HL-60 (cell line): ENCODE data around the gene P4HA1.
"Not testable (repeated sequence)": the region's sequence is repeated elsewhere in the genome, so short reads cannot be mapped to it uniquely, and the experiment has no call there.

Experiments used
- DNase-seq, 2 experiments: peaks; one replicate each; pipeline ENCODE4 v3.0.0-alpha.2; 2010 to 2020; ENCODE audit warnings: low read depth in 1 of 2, low spot score in 1 of 2
- H3K27ac ChIP-seq: fragments of 250-450 bp; sonication (Bioruptor Pico); replicated peaks from 2 replicates; pipeline ENCODE4 v1.5.1; 2020; ENCODE audit warnings: mild to moderate bottlenecking, moderate library complexity
- H3K27me3 ChIP-seq: fragments of 250-450 bp; sonication (Bioruptor Pico); 2 replicates; pipeline ENCODE4 v1.5.1; 2021; ENCODE audit warnings: mild to moderate bottlenecking, moderate library complexity; ENCODE audit not compliant: insufficient read depth, poor library complexity, severe bottlenecking
- H3K4me3 ChIP-seq: replicated peaks from 2 replicates; pipeline ENCODE4 v1.5.1; 2011; ENCODE audit warnings: mild to moderate bottlenecking, control low read depth, low read length; ENCODE audit not compliant: insufficient read depth
- GABPA ChIP-seq: IDR thresholded peaks from 2 replicates; pipeline ENCODE4 v1.6.1; 2012; ENCODE audit warnings: low read depth
- POLR2AphosphoS5 ChIP-seq: IDR thresholded peaks from 2 replicates; pipeline ENCODE4 v1.6.1; 2012; ENCODE audit warnings: low read depth
- SPI1 ChIP-seq: IDR thresholded peaks from 2 replicates; pipeline ENCODE4 v1.6.1; 2012; ENCODE audit warnings: low read depth, mild to moderate bottlenecking, borderline replicate concordance
- TF ChIP-seq, protein P1 (sequence below): IDR thresholded peaks from 2 replicates; pipeline ENCODE4 v1.6.1; 2012; ENCODE audit warnings: low read depth; ENCODE audit not compliant: insufficient replicate concordance
- TF ChIP-seq, protein P2 (sequence below): IDR thresholded peaks from one replicate; pipeline ENCODE4 v1.5.1; 2011; ENCODE audit warnings: low read length, control low read depth, inconsistent platforms; ENCODE audit not compliant: insufficient read depth

P4HA1 gene

DNA sequence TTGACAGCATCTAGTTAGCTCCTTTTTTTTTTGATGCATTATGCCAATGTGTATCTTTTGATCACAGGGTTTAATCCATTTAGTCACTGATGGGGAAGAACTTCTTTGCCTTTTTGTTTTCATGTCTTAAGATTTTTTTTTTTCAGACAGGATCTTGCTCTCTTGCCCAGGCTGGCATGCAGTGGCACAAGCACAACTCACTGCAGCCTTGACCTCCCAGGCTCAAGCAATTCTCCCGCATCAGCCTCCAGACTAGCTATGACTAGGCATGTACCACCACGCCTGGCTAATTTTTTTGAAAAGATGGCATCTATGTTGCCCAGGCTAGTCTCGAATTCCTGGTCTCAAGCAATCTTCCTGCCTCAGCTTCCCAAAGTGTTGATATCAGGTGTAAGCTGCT lies 95.7 kb downstream of the P4HA1 start:
- TF ChIP-seq, protein P1, sequence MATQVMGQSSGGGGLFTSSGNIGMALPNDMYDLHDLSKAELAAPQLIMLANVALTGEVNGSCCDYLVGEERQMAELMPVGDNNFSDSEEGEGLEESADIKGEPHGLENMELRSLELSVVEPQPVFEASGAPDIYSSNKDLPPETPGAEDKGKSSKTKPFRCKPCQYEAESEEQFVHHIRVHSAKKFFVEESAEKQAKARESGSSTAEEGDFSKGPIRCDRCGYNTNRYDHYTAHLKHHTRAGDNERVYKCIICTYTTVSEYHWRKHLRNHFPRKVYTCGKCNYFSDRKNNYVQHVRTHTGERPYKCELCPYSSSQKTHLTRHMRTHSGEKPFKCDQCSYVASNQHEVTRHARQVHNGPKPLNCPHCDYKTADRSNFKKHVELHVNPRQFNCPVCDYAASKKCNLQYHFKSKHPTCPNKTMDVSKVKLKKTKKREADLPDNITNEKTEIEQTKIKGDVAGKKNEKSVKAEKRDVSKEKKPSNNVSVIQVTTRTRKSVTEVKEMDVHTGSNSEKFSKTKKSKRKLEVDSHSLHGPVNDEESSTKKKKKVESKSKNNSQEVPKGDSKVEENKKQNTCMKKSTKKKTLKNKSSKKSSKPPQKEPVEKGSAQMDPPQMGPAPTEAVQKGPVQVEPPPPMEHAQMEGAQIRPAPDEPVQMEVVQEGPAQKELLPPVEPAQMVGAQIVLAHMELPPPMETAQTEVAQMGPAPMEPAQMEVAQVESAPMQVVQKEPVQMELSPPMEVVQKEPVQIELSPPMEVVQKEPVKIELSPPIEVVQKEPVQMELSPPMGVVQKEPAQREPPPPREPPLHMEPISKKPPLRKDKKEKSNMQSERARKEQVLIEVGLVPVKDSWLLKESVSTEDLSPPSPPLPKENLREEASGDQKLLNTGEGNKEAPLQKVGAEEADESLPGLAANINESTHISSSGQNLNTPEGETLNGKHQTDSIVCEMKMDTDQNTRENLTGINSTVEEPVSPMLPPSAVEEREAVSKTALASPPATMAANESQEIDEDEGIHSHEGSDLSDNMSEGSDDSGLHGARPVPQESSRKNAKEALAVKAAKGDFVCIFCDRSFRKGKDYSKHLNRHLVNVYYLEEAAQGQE: no peak
- TF ChIP-seq GABPA (no peak), SPI1 (no peak), POLR2AphosphoS5 (no peak)
- TF ChIP-seq, protein P2, sequence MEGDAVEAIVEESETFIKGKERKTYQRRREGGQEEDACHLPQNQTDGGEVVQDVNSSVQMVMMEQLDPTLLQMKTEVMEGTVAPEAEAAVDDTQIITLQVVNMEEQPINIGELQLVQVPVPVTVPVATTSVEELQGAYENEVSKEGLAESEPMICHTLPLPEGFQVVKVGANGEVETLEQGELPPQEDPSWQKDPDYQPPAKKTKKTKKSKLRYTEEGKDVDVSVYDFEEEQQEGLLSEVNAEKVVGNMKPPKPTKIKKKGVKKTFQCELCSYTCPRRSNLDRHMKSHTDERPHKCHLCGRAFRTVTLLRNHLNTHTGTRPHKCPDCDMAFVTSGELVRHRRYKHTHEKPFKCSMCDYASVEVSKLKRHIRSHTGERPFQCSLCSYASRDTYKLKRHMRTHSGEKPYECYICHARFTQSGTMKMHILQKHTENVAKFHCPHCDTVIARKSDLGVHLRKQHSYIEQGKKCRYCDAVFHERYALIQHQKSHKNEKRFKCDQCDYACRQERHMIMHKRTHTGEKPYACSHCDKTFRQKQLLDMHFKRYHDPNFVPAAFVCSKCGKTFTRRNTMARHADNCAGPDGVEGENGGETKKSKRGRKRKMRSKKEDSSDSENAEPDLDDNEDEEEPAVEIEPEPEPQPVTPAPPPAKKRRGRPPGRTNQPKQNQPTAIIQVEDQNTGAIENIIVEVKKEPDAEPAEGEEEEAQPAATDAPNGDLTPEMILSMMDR: no peak
- Histone ChIP-seq H3K4me3 (no peak overlapping the region), H3K27ac (no peak overlapping the region), H3K27me3 (no peaks in the 10 kb centered on the region)
- no peak for DNase-seq

DNA sequence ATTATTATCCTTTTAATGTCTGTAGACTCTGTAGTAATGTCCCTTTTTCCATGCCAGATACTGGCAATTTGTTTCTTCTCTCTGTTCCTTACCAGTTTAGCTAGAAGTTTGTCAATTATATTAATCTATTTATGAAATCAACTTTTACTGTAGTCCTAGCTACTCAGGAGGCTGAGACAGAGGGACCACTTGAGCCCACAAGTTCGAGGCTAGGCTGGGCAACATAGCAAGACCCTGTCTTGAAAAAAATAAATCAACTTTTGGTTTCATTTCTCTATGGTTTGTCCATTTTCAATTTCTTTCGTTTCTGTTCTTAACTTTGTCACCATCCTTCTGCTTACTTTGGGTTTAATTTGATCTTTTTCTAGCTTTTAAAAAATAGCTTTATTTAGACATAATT lies 99.6 kb downstream of the P4HA1 start:
- H3K27ac ChIP-seq: no peak overlapping the region
- DNase-seq: no peak
- H3K4me3 ChIP-seq: no peak overlapping the region
- TF ChIP-seq, protein P1: no peak
- H3K27me3 ChIP-seq: no peaks in the 10 kb centered on the region

DNA sequence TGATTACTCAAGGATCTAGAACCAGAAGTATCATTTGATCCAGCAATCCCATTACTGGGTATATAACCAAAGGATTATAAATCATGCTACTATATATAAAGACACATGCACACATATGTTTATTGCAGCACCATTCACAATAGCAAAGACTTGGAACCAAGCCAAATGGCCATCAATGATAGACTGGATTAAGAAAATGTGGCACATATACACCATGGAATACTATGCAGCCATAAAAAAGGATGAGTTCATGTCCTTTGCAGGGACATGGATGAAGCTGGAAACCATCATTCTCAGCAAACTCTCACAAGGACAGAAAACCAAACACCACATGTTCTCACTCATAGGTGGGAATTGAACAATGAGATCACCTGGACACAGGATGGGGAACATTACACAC lies 101.2 kb downstream of the P4HA1 start:
- H3K4me3 ChIP-seq, H3K27me3 ChIP-seq, H3K27ac ChIP-seq, DNase-seq: not testable (repeated sequence)

DNA sequence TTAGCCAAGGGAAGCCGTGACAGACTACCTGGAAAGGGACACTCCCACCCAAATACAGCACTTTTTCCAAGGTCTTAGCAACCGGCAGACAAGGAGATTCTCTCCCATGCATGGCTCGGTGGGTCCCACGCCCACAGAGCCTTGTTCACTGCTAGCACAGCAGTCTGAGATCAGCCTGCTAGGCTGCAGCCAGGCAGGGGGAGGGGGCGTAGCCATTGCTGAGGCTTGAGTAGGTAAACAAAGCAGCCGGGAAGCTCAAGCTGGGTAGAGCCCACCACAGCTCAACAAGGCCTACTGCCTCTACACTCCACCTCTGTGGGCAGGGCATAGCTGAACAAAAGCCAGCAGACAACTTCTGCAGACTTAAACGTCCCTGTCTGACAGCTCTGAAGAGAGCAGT lies 106.9 kb downstream of the P4HA1 start:
- not testable (repeated sequence) for DNase-seq, H3K27ac ChIP-seq, H3K27me3 ChIP-seq, H3K4me3 ChIP-seq

DNA sequence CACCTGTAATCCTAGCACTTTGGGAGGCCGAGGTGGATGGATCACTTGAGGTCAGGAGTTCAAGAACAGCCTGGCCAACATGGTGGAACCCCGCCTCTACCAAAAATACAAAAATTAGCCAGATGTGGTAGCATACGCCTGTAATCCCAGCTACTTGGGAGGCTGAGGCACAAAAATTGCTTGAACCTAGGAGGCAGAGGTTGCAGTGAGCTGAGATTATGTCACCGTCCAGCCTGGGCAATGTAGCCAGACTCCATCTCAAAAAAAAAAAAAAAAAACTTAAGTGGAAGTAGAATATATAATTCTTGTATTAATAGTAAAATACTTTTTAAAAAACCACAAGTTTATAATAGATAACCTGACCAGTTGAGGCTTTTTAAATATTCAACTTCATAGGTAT lies 112.0 kb downstream of the P4HA1 start:
- DNase-seq, H3K4me3 ChIP-seq, H3K27me3 ChIP-seq, H3K27ac ChIP-seq: not testable (repeated sequence)

DNA sequence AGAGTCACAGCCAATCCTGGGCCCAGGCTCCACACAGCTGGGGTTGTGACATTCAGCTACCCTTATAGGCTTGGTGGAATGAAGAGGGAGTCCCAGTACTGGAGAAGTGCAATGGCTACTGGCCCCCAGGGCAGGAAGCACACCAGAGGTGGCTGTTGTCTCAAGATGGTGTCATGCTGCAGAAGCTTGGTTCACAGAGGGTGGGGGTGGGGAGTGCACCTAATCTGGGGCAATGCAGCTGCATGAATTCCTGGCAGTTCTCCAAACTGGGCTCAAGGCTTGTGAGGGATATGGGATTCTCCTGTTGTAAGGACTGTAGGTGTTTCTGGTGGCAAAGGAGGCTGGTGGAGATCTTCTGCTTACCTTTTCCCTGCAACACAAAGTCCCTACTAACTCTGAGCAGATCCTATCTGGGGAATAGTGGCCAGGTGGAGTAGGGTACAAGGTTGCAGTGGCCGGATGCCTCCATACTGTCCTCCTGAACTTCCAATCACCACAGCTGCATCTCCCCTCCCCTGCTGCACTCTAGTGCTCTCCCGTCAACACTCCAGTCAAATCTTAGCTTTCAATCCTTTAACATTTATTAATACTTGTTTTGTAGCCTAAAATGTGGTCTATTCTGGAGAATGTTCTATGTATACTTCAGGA lies 114.7 kb downstream of the P4HA1 start:
- no peak for DNase-seq

More for the DNA sequence above, 114.7 kb downstream of the P4HA1 start:
- Histone ChIP-seq H3K4me3 (no peak overlapping the region), H3K27ac (no peak overlapping the region), H3K27me3 (no peaks in the 10 kb centered on the region)
- TF ChIP-seq, protein P1: no peak
- TF ChIP-seq SPI1: no peak
- TF ChIP-seq, protein P2: no peak
- TF ChIP-seq POLR2AphosphoS5: no peak
- TF ChIP-seq GABPA: no peak
